Amygdala (tissue), 56 donors: ENCODE results near the gene TNS3.

ENCODE experiments used
- DNase-seq, 56 donors: peaks; one replicate each; lab custom pipeline; 2025; lab: John Stamatoyannopoulos, UW

Gene TNS3

GRCh38 chr7:47381134-47381495, 200.8 kb downstream of the TNS3 start:
- DNase-seq: no peak

GRCh38 chr7:47380325-47381133, 201.4 kb downstream of the TNS3 start:
- DNase-seq: no peak

GRCh38 chr7:47379629-47380324, 202.1 kb downstream of the TNS3 start:
- DNase-seq: peak in 24 of 56 donors; percentile 8 to 50 (median 25)

GRCh38 chr7:47378728-47379395, 203.0 kb downstream of the TNS3 start:
- DNase-seq: no peak

GRCh38 chr7:47377741-47378140, 204.2 kb downstream of the TNS3 start:
- DNase-seq: no peak

- no peak for DNase-seq
Observed at GRCh38 chr7:47376991-47377616, 204.8 kb downstream of the TNS3 start.

GRCh38 chr7:47375121-47375938, 206.6 kb downstream of the TNS3 start:
- DNase-seq: no peak

GRCh38 chr7:47374538-47374937, 207.4 kb downstream of the TNS3 start:
- DNase-seq: no peak

GRCh38 chr7:47373871-47374451, 207.9 kb downstream of the TNS3 start:
- no peak for DNase-seq

GRCh38 chr7:47371733-47372368, 210.1 kb downstream of the TNS3 start:
- DNase-seq: peak in 32 of 56 donors; percentile 7 to 73 (median 38)

GRCh38 chr7:47371317-47371716, 210.6 kb downstream of the TNS3 start:
- no peak for DNase-seq

GRCh38 chr7:47370461-47371042, 211.4 kb downstream of the TNS3 start:
- no peak for DNase-seq

- DNase-seq: no peak
Observed at GRCh38 chr7:47369736-47370135, 212.2 kb downstream of the TNS3 start.

GRCh38 chr7:47368190-47368812, 213.6 kb downstream of the TNS3 start:
- no peak for DNase-seq

- DNase-seq: no peak
Observed at GRCh38 chr7:47367369-47367768, 214.5 kb downstream of the TNS3 start.

- DNase-seq: no peak
Observed at GRCh38 chr7:47366960-47367359, 215.0 kb downstream of the TNS3 start.

GRCh38 chr7:47366211-47366610, 215.7 kb downstream of the TNS3 start:
- no peak for DNase-seq

- DNase-seq: no peak
Observed at GRCh38 chr7:47362984-47363383, 218.9 kb downstream of the TNS3 start.
